ENCODE results near the gene TRAF3.
A peak's percentile ranks its signal among the peaks of the same experiment; 100 is the strongest.

TRAF3 gene

DNA sequence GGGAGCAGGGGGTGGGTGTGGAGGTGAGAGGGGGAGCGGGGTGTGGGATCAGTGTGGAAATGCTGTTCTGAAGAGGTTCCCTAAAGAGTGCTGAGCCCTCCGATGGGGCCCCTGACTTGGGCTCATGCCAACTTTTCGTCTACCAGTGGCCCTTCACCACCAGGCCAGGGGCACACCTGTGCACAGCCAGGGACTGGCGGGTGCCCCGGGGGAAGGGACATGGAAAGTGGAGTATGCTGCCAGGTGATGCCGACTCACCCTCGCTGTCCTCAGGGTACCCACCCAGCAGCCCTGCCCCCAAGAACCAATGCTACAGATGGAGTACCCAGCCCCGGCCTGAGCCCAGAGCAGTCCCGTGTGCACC lies 171.4 kb downstream of the TRAF3 start:
- DNase-seq (ENCODE audit: low read depth in 1 of 2, low spot score in 1 of 2), result peak in 1 of 2 experiments; percentile 20
- peak overlapping the region; percentile 34 for H3K27ac ChIP-seq (replicated peaks)

DNA sequence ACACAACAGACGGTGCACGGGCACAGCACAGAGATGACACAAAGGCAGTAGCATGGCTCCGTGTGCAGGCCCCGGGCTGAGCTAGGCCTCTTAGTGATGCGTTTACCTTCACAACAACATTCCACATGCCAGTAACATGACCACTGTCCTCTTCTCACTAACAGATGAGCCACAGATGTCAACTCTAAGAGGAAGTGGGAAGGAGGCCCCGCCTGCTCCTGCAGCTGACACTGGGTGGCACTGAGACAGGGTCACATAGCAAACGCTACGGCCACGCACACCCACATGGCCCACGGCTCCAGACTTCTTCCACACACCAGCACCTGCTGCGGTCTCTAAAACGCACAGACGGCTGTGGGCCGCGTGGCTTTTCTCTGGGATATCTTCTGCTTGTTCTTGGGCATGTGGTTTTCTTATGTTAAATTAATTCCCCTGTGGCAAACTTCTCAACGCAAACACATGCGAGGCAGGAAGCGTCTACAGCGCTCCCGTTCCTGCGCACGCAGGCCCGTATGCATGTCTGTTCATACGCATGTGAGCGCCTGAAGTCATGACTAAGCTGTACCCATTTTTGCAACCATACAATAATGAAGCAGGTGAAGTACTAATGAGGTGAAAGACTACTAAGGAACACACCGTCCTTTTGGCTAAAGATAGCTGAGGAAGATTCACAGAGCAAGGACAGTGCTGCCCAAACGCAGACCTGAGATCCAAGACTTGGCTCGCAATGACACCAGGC lies 172.0 kb downstream of the TRAF3 start:
- H3K27me3 ChIP-seq (ENCODE audit: insufficient read depth, poor library complexity, severe bottlenecking), result no peaks in the 10 kb centered on the region
- TF ChIP-seq SPI1 (IDR thresholded peaks at IDR 0.05; ENCODE audit: borderline replicate concordance, low read depth), result peak; percentile 98
- TF ChIP-seq GABPA (IDR thresholded peaks at IDR 0.05; ENCODE audit: low read depth), result no peak
- TF ChIP-seq POLR2AphosphoS5 (IDR thresholded peaks at IDR 0.05; ENCODE audit: low read depth), result peak; percentile 95
- TF ChIP-seq, protein P1, sequence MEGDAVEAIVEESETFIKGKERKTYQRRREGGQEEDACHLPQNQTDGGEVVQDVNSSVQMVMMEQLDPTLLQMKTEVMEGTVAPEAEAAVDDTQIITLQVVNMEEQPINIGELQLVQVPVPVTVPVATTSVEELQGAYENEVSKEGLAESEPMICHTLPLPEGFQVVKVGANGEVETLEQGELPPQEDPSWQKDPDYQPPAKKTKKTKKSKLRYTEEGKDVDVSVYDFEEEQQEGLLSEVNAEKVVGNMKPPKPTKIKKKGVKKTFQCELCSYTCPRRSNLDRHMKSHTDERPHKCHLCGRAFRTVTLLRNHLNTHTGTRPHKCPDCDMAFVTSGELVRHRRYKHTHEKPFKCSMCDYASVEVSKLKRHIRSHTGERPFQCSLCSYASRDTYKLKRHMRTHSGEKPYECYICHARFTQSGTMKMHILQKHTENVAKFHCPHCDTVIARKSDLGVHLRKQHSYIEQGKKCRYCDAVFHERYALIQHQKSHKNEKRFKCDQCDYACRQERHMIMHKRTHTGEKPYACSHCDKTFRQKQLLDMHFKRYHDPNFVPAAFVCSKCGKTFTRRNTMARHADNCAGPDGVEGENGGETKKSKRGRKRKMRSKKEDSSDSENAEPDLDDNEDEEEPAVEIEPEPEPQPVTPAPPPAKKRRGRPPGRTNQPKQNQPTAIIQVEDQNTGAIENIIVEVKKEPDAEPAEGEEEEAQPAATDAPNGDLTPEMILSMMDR (IDR thresholded peaks at IDR 0.05; ENCODE audit: insufficient read depth, low read length), result no peak
- TF ChIP-seq, protein P2, sequence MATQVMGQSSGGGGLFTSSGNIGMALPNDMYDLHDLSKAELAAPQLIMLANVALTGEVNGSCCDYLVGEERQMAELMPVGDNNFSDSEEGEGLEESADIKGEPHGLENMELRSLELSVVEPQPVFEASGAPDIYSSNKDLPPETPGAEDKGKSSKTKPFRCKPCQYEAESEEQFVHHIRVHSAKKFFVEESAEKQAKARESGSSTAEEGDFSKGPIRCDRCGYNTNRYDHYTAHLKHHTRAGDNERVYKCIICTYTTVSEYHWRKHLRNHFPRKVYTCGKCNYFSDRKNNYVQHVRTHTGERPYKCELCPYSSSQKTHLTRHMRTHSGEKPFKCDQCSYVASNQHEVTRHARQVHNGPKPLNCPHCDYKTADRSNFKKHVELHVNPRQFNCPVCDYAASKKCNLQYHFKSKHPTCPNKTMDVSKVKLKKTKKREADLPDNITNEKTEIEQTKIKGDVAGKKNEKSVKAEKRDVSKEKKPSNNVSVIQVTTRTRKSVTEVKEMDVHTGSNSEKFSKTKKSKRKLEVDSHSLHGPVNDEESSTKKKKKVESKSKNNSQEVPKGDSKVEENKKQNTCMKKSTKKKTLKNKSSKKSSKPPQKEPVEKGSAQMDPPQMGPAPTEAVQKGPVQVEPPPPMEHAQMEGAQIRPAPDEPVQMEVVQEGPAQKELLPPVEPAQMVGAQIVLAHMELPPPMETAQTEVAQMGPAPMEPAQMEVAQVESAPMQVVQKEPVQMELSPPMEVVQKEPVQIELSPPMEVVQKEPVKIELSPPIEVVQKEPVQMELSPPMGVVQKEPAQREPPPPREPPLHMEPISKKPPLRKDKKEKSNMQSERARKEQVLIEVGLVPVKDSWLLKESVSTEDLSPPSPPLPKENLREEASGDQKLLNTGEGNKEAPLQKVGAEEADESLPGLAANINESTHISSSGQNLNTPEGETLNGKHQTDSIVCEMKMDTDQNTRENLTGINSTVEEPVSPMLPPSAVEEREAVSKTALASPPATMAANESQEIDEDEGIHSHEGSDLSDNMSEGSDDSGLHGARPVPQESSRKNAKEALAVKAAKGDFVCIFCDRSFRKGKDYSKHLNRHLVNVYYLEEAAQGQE (IDR thresholded peaks at IDR 0.05; ENCODE audit: insufficient replicate concordance, low read depth), result no peak
- H3K27ac ChIP-seq (replicated peaks), result peak overlapping the region; percentile 34
- DNase-seq (ENCODE audit: low read depth in 1 of 2, low spot score in 1 of 2), result peak; percentile 75 to 93
- no peak overlapping the region for H3K4me3 ChIP-seq (replicated peaks; ENCODE audit: insufficient read depth, low read length)

More for the DNA sequence above, 171.4 kb downstream of the TRAF3 start:
- H3K27me3 ChIP-seq (ENCODE audit: insufficient read depth, poor library complexity, severe bottlenecking), result no peaks in the 10 kb centered on the region
- TF ChIP-seq GABPA (IDR thresholded peaks at IDR 0.05; ENCODE audit: low read depth) (no peak), SPI1 (IDR thresholded peaks at IDR 0.05; ENCODE audit: borderline replicate concordance, low read depth) (no peak), POLR2AphosphoS5 (IDR thresholded peaks at IDR 0.05; ENCODE audit: low read depth) (no peak)
- TF ChIP-seq, protein P2 (IDR thresholded peaks at IDR 0.05; ENCODE audit: insufficient replicate concordance, low read depth), result no peak
- TF ChIP-seq, protein P1 (IDR thresholded peaks at IDR 0.05; ENCODE audit: insufficient read depth, low read length), result no peak
- no peak overlapping the region for H3K4me3 ChIP-seq (replicated peaks; ENCODE audit: insufficient read depth, low read length)

DNA sequence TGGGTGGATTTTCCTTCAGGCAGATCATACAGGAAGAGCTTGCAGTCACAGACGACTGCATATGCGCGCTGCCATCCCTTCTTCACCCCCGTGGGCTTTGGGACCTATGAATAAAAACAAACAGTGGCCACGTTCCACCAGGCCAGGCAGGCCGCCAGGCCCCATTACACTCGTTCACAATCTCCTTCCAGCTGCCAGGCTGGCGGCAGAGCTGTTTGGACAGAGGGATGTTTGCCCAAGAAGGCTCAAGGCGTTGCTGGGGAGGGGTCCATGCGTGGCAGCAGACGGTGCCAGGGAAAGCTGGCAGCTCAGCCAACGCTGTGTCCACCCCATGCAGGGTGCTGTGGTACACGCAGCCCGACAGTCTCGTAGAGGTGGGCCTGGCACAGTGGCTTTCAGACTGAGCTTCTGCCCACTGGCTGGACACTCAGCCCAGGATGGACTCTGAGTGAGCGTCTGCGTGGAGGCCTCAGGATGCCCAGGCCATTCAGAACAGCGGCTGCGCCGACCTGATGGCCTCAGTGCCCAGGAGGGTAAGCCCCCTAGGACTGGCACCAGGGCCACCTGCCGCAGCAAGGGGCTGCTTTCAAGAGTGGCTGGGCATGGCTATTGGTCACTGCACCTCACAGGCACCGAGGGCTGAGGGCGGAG lies 172.7 kb downstream of the TRAF3 start:
- Histone ChIP-seq H3K27ac (replicated peaks) (peak overlapping the region; percentile 34), H3K4me3 (replicated peaks; ENCODE audit: insufficient read depth, low read length) (no peak overlapping the region), H3K27me3 (ENCODE audit: insufficient read depth, poor library complexity, severe bottlenecking) (no peaks in the 10 kb centered on the region)
- TF ChIP-seq POLR2AphosphoS5 (IDR thresholded peaks at IDR 0.05; ENCODE audit: low read depth), result no peak
- no peak for TF ChIP-seq GABPA (IDR thresholded peaks at IDR 0.05; ENCODE audit: low read depth)
- TF ChIP-seq SPI1 (IDR thresholded peaks at IDR 0.05; ENCODE audit: borderline replicate concordance, low read depth), result no peak
- TF ChIP-seq, protein P2 (IDR thresholded peaks at IDR 0.05; ENCODE audit: insufficient replicate concordance, low read depth), result no peak
- TF ChIP-seq, protein P1 (IDR thresholded peaks at IDR 0.05; ENCODE audit: insufficient read depth, low read length), result no peak
- no peak for DNase-seq (ENCODE audit: low read depth in 1 of 2, low spot score in 1 of 2)

Data from HL-60 (cell line).